KMS-11 (cell line): ENCODE measurements around the gene ZNF367.

Source experiments
- H2AFZ ChIP-seq: fragments of 200-600 bp; sonication (generic); 2 replicates; pipeline ENCODE4 v1.6.1; 2016; ENCODE audit warnings: antibody characterized with exemption, mixed run types, low read depth
- H3K27ac ChIP-seq: fragments of 200-600 bp; sonication (generic); 2 replicates; pipeline ENCODE4 v1.6.1; 2016; ENCODE audit warnings: mild to moderate bottlenecking, mixed run types
- H3K27me3 ChIP-seq: fragments of 200-600 bp; sonication (generic); 2 replicates; pipeline ENCODE4 v1.6.1; 2017; ENCODE audit warnings: mild to moderate bottlenecking, low read depth, mixed run types, moderate library complexity; ENCODE audit not compliant: insufficient read depth
- H3K36me3 ChIP-seq: fragments of 200-600 bp; sonication (generic); 2 replicates; pipeline ENCODE4 v1.6.1; 2017; ENCODE audit warnings: mild to moderate bottlenecking, mixed run types; ENCODE audit not compliant: insufficient read depth
- H3K4me1 ChIP-seq: fragments of 200-600 bp; sonication (generic); 2 replicates; pipeline ENCODE4 v1.6.1; 2016; ENCODE audit warnings: mild to moderate bottlenecking, low read depth, mixed run types; ENCODE audit not compliant: poor library complexity, severe bottlenecking
- H3K4me2 ChIP-seq: fragments of 200-600 bp; sonication (generic); 2 replicates; pipeline ENCODE4 v1.7.0; 2016; ENCODE audit warnings: mild to moderate bottlenecking, mixed run types
- H3K4me3 ChIP-seq: fragments of 200-600 bp; sonication (generic); IDR thresholded peaks from 2 replicates; pipeline ENCODE4 v1.6.1; 2017; ENCODE audit warnings: low read depth, low read length, mixed read lengths; ENCODE audit not compliant: insufficient read depth
- H3K79me2 ChIP-seq: fragments of 200-600 bp; sonication (generic); 2 replicates; pipeline ENCODE4 v1.6.1; 2016; ENCODE audit warnings: low read depth, mixed run types; ENCODE audit not compliant: insufficient read depth
- H3K9ac ChIP-seq: fragments of 200-600 bp; sonication (generic); 2 replicates; pipeline ENCODE4 v1.6.1; 2016; ENCODE audit warnings: mild to moderate bottlenecking, mixed run types
- H4K20me1 ChIP-seq: fragments of 200-600 bp; sonication (generic); 2 replicates; pipeline ENCODE4 v1.6.1; 2016; ENCODE audit warnings: mild to moderate bottlenecking, mixed run types; ENCODE audit not compliant: insufficient read depth
- TF ChIP-seq, protein P1 (sequence below): fragments of 200-600 bp; sonication (generic); conservative IDR thresholded peaks from 2 replicates; pipeline ENCODE4 v1.6.1; 2017; ENCODE audit warnings: low read depth, mild to moderate bottlenecking, antibody characterized with exemption, low read length, moderate library complexity, mixed read lengths

Gene ZNF367

DNA sequence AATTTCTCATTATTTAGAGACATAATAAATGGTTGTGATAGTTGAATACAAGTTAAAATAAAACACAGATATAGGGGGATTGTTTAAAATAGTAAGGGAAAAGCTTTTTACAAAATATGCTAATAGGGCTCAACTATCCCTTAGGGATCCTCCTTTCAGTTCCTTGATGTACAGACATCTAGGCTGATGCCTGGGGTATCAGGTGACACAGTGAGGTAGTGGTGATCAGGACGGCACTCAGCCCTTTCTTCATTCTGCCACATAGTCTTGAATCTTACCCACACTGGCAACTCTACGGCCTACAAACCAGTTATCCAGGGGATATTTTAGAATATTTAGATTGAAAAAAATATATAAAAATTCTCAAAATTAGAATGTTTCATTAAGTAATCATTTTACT, 22.2 kb downstream of the ZNF367 start:
- no peaks in the 10 kb centered on the region; the same call in 1 of the 2 replicates for H3K36me3 ChIP-seq
- peaks cover 51% of the 10 kb centered on the region for H3K79me2 ChIP-seq
- no peak overlapping the region for H3K4me2 ChIP-seq
- no peak overlapping the region for H3K27ac ChIP-seq
- H4K20me1 ChIP-seq = peaks cover 28% of the 10 kb centered on the region
- no peak overlapping the region for H3K4me3 ChIP-seq
- peaks cover 22% of the 10 kb centered on the region for H3K4me1 ChIP-seq
- TF ChIP-seq, protein P1, sequence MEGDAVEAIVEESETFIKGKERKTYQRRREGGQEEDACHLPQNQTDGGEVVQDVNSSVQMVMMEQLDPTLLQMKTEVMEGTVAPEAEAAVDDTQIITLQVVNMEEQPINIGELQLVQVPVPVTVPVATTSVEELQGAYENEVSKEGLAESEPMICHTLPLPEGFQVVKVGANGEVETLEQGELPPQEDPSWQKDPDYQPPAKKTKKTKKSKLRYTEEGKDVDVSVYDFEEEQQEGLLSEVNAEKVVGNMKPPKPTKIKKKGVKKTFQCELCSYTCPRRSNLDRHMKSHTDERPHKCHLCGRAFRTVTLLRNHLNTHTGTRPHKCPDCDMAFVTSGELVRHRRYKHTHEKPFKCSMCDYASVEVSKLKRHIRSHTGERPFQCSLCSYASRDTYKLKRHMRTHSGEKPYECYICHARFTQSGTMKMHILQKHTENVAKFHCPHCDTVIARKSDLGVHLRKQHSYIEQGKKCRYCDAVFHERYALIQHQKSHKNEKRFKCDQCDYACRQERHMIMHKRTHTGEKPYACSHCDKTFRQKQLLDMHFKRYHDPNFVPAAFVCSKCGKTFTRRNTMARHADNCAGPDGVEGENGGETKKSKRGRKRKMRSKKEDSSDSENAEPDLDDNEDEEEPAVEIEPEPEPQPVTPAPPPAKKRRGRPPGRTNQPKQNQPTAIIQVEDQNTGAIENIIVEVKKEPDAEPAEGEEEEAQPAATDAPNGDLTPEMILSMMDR = no peak
- H3K27me3 ChIP-seq = no peaks in the 10 kb centered on the region
- no peak overlapping the region for H2AFZ ChIP-seq
- H3K9ac ChIP-seq = no peak overlapping the region

DNA sequence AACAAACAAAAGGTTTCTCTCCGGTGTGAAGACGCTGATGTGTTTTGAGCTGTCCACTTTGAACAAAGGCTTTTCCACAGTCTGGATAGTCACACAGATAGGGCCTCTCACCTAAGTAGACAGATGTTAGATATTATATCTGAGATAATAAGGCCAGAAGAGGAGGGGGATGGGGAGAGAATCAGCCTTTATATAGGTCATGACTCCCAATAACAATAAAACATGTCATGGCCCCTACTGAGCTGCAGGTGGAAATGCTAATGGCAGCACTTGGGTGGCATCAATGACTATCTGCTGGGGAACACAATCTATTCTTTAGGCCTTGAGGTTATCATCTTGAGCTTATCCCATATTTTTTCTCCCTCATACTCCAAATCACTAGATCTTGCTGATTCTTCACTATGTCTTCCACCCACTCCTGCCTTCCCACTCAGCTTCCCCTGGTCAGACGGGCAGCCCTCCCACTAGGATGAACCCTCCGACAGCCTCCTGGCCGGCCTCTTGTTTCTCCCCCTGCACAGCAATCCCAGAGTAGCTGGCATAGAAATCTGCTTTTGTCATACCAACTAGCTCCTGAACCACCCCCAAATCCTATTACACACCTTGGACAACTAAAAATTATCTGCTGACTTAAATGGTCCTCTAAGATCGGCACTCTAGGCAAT, 23.2 kb downstream of the ZNF367 start:
- Histone ChIP-seq H3K4me1 (peaks cover 13% of the 10 kb centered on the region), H3K27ac (no peak overlapping the region), H3K9ac (no peak overlapping the region), H4K20me1 (peaks cover 26% of the 10 kb centered on the region; the same call in 1 of the 2 replicates), H3K79me2 (peaks cover 41% of the 10 kb centered on the region), H2AFZ (no peak overlapping the region), H3K36me3 (no peaks in the 10 kb centered on the region; the same call in 1 of the 2 replicates), H3K4me3 (no peak overlapping the region), H3K27me3 (no peaks in the 10 kb centered on the region), H3K4me2 (no peak overlapping the region)
- TF ChIP-seq, protein P1 = no peak

GRCh38 chr9:96392263-96392662, 25.9 kb downstream of the ZNF367 start:
- no peak overlapping the region for H3K9ac ChIP-seq
- H2AFZ ChIP-seq = no peak overlapping the region
- no peak overlapping the region for H3K4me3 ChIP-seq
- peaks cover 10% of the 10 kb centered on the region; the same call in 1 of the 2 replicates for H3K36me3 ChIP-seq
- 0 out of 2 replicates have a peak, but pooled peaks cover 7% of the 10 kb centered on the region for H4K20me1 ChIP-seq
- no peaks in the 10 kb centered on the region for H3K27me3 ChIP-seq
- H3K4me2 ChIP-seq = no peak overlapping the region
- H3K79me2 ChIP-seq = peaks cover 18% of the 10 kb centered on the region
- TF ChIP-seq, protein P1 = no peak
- no peak overlapping the region for H3K27ac ChIP-seq
- H3K4me1 ChIP-seq = no peaks in the 10 kb centered on the region

DNA sequence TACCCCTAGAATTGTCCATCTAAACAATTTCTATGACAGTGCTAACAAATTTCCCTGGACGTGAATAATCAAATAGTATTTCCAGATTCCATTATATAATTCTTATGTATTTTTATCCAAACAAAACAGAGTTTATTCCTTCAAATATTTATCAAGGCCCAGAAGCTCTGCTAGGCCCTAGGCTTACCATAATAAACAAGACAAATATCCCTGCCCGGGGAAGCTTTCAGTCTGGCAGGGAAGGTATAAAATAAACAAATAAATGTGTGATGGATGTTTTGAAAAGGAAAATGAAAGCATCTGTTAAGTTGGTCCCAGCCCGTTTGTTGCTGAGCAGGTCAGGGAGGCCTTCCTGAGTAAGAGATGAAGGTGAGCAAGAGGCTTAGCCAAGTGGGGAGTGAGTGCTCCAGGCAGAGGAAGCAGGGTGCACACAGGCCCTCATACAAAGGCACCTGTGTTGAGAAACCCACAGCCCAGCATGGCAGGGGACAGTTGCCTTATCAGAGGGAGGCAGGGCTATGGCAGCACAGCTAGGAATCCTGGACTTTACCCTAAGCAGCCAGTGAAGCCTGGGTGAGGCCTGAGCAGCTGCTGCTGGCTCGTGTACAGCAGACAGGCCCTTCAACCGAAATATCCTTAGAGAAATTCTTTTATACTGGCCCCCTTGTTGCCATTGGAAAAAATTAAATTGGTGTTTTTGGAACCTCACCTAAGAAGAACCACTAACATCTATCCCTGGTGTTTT, 27.0 kb downstream of the ZNF367 start:
- no peak overlapping the region for H3K9ac ChIP-seq
- H3K4me1 ChIP-seq = no peaks in the 10 kb centered on the region
- peaks cover 18% of the 10 kb centered on the region; the same call in 1 of the 2 replicates for H3K36me3 ChIP-seq

More for the DNA sequence above, 27.0 kb downstream of the ZNF367 start:
- H3K79me2 ChIP-seq = peaks cover 13% of the 10 kb centered on the region
- no peak overlapping the region for H3K4me2 ChIP-seq
- 0 out of 2 replicates have a peak, but pooled peaks cover 4% of the 10 kb centered on the region for H4K20me1 ChIP-seq
- no peak overlapping the region for H2AFZ ChIP-seq
- H3K27ac ChIP-seq = no peak overlapping the region
- H3K27me3 ChIP-seq = no peaks in the 10 kb centered on the region
- no peak overlapping the region for H3K4me3 ChIP-seq
- TF ChIP-seq, protein P1 = no peak
